ENCODE data around the gene TRPC1.

TRPC1 gene

DNA sequence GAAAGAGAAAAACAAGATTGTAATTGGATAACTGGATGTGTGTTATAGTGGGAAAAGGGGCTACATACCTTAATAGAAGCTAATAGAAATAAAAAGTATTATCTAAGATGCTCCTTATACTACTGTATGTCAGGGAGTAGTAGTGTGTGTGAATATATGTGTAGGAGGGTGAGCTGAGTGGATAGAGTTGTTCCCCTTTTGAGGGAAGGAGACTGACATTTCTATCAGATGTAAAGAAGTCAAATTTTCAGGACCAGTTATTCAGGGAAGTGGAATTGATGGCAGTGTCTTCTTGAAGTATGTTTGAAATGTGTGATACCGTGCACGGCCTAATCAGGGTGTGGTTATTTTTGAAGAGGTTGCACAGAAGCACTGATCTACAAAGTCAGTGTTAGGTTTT, 116.0 kb downstream of the TRPC1 start:
- WGBS (ENCODE audit: extremely low coverage, insufficient coverage, low lambda C conversion rate): no CpG with 5 or more reads among the region's 2 CpGs

GRCh38 chr3:142844339-142844977, 120.6 kb downstream of the TRPC1 start:
- Histone ChIP-seq H3K27ac (ENCODE audit: low read depth, low read length) (no peak overlapping the region), H3K4me1 (ENCODE audit: control insufficient read depth, low read depth, low read length) (peaks cover 6% of the 10 kb centered on the region), H3K4me2 (ENCODE audit: low read length) (no peak overlapping the region), H3K27me3 (ENCODE audit: insufficient read depth, low read length, poor library complexity) (no peaks in the 10 kb centered on the region), H3K4ac (ENCODE audit: low read depth, low read length) (no peak overlapping the region), H3K36me3 (ENCODE audit: control insufficient read depth, insufficient read depth, low read length) (no peaks in the 10 kb centered on the region), H4K8ac (ENCODE audit: low read depth, low read length) (no peak overlapping the region), H2AK5ac (ENCODE audit: low read length) (no peak overlapping the region), H3K4me3 (ENCODE audit: low read length) (no peak overlapping the region), H2BK120ac (ENCODE audit: low read depth, low read length) (no peak overlapping the region), H3K18ac (ENCODE audit: low read length) (no peak overlapping the region), H3K9ac (ENCODE audit: low read length) (no peak overlapping the region), H3K79me2 (ENCODE audit: control insufficient read depth, insufficient read depth, low read length) (no peaks in the 10 kb centered on the region), H3K79me1 (ENCODE audit: low read length) (no peaks in the 10 kb centered on the region), H3K56ac (ENCODE audit: low read length) (no peak overlapping the region), H3K23ac (ENCODE audit: low read length) (no peak overlapping the region), H2BK5ac (ENCODE audit: low read length) (no peak overlapping the region), H4K5ac (ENCODE audit: low read length) (no peak overlapping the region), H2BK15ac (replicated peaks; ENCODE audit: low read depth) (no peak overlapping the region)
- peak; percentile 64 for DNase-seq
- no CpG with 5 or more reads among the region's 4 CpGs for WGBS (ENCODE audit: extremely low coverage, insufficient coverage, low lambda C conversion rate)

More for the DNA sequence above, 116.0 kb downstream of the TRPC1 start:
- no peak overlapping the region for H2AK5ac ChIP-seq (ENCODE audit: low read length)
- H3K56ac ChIP-seq (ENCODE audit: low read length): no peak overlapping the region
- peaks cover 6% of the 10 kb centered on the region for H3K4me1 ChIP-seq (ENCODE audit: control insufficient read depth, low read depth, low read length)
- no peak overlapping the region for H3K4me2 ChIP-seq (ENCODE audit: low read length)
- H3K9ac ChIP-seq (ENCODE audit: low read length): no peak overlapping the region
- no peak overlapping the region for H3K27ac ChIP-seq (ENCODE audit: low read depth, low read length)
- H3K79me1 ChIP-seq (ENCODE audit: low read length): no peaks in the 10 kb centered on the region
- H2BK120ac ChIP-seq (ENCODE audit: low read depth, low read length): no peak overlapping the region
- H4K5ac ChIP-seq (ENCODE audit: low read length): no peak overlapping the region
- H4K8ac ChIP-seq (ENCODE audit: low read depth, low read length): no peak overlapping the region
- H3K4ac ChIP-seq (ENCODE audit: low read depth, low read length): no peak overlapping the region
- H3K36me3 ChIP-seq (ENCODE audit: control insufficient read depth, insufficient read depth, low read length): no peaks in the 10 kb centered on the region
- H2BK5ac ChIP-seq (ENCODE audit: low read length): no peak overlapping the region
- H3K23ac ChIP-seq (ENCODE audit: low read length): no peak overlapping the region
- no peaks in the 10 kb centered on the region for H3K27me3 ChIP-seq (ENCODE audit: insufficient read depth, low read length, poor library complexity)
- no peaks in the 10 kb centered on the region for H3K79me2 ChIP-seq (ENCODE audit: control insufficient read depth, insufficient read depth, low read length)
- H3K4me3 ChIP-seq (ENCODE audit: low read length): no peak overlapping the region
- no peak overlapping the region for H2BK15ac ChIP-seq (replicated peaks; ENCODE audit: low read depth)
- DNase-seq: no peak
- no peak overlapping the region for H3K18ac ChIP-seq (ENCODE audit: low read length)

DNA sequence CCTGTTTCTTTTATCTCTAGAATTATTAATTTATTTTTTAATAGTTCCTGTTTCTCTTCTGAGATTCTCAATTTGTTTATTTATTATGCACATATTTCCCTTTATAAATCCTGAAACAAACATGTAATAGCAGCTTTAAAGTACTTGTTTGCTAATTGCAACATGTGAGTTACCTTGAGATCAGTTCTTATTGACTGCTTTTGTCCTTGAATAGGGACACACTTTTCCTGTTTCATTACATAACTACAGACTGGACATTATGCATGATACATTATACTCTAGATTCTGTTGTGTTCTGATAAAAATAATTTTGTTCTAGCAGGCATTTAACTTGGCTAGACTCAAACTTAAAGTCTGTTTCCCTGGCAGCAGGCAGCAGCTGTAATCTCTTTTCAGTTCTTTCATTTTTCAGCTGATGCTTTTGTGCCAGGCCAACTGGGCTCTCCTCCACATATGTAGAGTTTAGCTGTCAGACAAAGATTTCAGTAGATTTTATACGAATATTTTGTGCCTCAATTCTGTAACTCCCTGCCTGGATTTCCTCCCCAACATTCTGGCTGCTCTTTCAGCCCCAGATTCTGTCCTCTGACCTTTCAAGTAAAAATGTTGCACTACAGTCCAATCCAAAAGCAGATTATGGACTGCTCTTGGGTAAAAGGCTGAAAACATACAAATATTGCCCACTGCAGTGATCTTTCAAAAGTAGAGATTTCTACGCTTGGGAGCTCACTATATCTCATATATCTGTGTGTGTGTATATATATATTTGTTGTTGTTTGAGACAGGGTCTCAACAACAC, 123.1 kb downstream of the TRPC1 start:
- Histone ChIP-seq H3K18ac (ENCODE audit: low read length) (no peak overlapping the region), H3K27me3 (ENCODE audit: insufficient read depth, low read length, poor library complexity) (no peaks in the 10 kb centered on the region), H3K27ac (ENCODE audit: low read depth, low read length) (no peak overlapping the region), H3K9ac (ENCODE audit: low read length) (no peak overlapping the region), H2AK5ac (ENCODE audit: low read length) (no peak overlapping the region), H3K79me2 (ENCODE audit: control insufficient read depth, insufficient read depth, low read length) (no peaks in the 10 kb centered on the region), H2BK120ac (ENCODE audit: low read depth, low read length) (no peak overlapping the region), H2BK15ac (replicated peaks; ENCODE audit: low read depth) (no peak overlapping the region), H3K23ac (ENCODE audit: low read length) (no peak overlapping the region), H3K4me2 (ENCODE audit: low read length) (no peak overlapping the region), H3K36me3 (ENCODE audit: control insufficient read depth, insufficient read depth, low read length) (no peaks in the 10 kb centered on the region), H3K79me1 (ENCODE audit: low read length) (no peaks in the 10 kb centered on the region), H2BK5ac (ENCODE audit: low read length) (no peak overlapping the region), H3K4ac (ENCODE audit: low read depth, low read length) (no peak overlapping the region), H3K4me1 (ENCODE audit: control insufficient read depth, low read depth, low read length) (peaks cover 6% of the 10 kb centered on the region), H4K5ac (ENCODE audit: low read length) (no peak overlapping the region), H4K8ac (ENCODE audit: low read depth, low read length) (no peak overlapping the region), H3K56ac (ENCODE audit: low read length) (no peak overlapping the region), H3K4me3 (ENCODE audit: low read length) (no peak overlapping the region)
- no CpG with 5 or more reads among the region's 2 CpGs for WGBS (ENCODE audit: extremely low coverage, insufficient coverage, low lambda C conversion rate)
- DNase-seq: no peak

- H2BK5ac ChIP-seq (ENCODE audit: low read length): no peak overlapping the region
- no peak overlapping the region for H3K18ac ChIP-seq (ENCODE audit: low read length)
- no peak overlapping the region for H3K56ac ChIP-seq (ENCODE audit: low read length)
- no peak overlapping the region for H3K4me2 ChIP-seq (ENCODE audit: low read length)
- H3K27me3 ChIP-seq (ENCODE audit: insufficient read depth, low read length, poor library complexity): no peaks in the 10 kb centered on the region
- no peak overlapping the region for H3K23ac ChIP-seq (ENCODE audit: low read length)
- WGBS (ENCODE audit: extremely low coverage, insufficient coverage, low lambda C conversion rate): no CpG with 5 or more reads among the region's 3 CpGs
- H3K27ac ChIP-seq (ENCODE audit: low read depth, low read length): no peak overlapping the region
- no peaks in the 10 kb centered on the region for H3K36me3 ChIP-seq (ENCODE audit: control insufficient read depth, insufficient read depth, low read length)
- H4K5ac ChIP-seq (ENCODE audit: low read length): no peak overlapping the region
- no peaks in the 10 kb centered on the region for H3K79me1 ChIP-seq (ENCODE audit: low read length)
- H3K4ac ChIP-seq (ENCODE audit: low read depth, low read length): no peak overlapping the region
- no peaks in the 10 kb centered on the region for H3K79me2 ChIP-seq (ENCODE audit: control insufficient read depth, insufficient read depth, low read length)
- no peak overlapping the region for H2AK5ac ChIP-seq (ENCODE audit: low read length)
- H4K8ac ChIP-seq (ENCODE audit: low read depth, low read length): no peak overlapping the region
- DNase-seq: no peak
- H3K4me3 ChIP-seq (ENCODE audit: low read length): no peak overlapping the region
- H2BK120ac ChIP-seq (ENCODE audit: low read depth, low read length): no peak overlapping the region
- no peaks in the 10 kb centered on the region for H3K4me1 ChIP-seq (ENCODE audit: control insufficient read depth, low read depth, low read length)
- no peak overlapping the region for H3K9ac ChIP-seq (ENCODE audit: low read length)
- H2BK15ac ChIP-seq (replicated peaks; ENCODE audit: low read depth): no peak overlapping the region
Measured at GRCh38 chr3:142849148-142849547, 125.3 kb downstream of the TRPC1 start.

GRCh38 chr3:142850395-142851023, 126.7 kb downstream of the TRPC1 start:
- H3K4ac ChIP-seq (ENCODE audit: low read depth, low read length): no peak overlapping the region
- no peaks in the 10 kb centered on the region for H3K79me1 ChIP-seq (ENCODE audit: low read length)
- H3K4me2 ChIP-seq (ENCODE audit: low read length): no peak overlapping the region
- no peak overlapping the region for H3K56ac ChIP-seq (ENCODE audit: low read length)
- H3K9ac ChIP-seq (ENCODE audit: low read length): no peak overlapping the region
- H3K23ac ChIP-seq (ENCODE audit: low read length): no peak overlapping the region
- no peak overlapping the region for H2BK5ac ChIP-seq (ENCODE audit: low read length)
- H3K27me3 ChIP-seq (ENCODE audit: insufficient read depth, low read length, poor library complexity): no peaks in the 10 kb centered on the region
- H3K4me1 ChIP-seq (ENCODE audit: control insufficient read depth, low read depth, low read length): no peaks in the 10 kb centered on the region
- WGBS (ENCODE audit: extremely low coverage, insufficient coverage, low lambda C conversion rate): no CpG with 5 or more reads among the region's 2 CpGs
- H3K4me3 ChIP-seq (ENCODE audit: low read length): no peak overlapping the region
- H3K36me3 ChIP-seq (ENCODE audit: control insufficient read depth, insufficient read depth, low read length): no peaks in the 10 kb centered on the region
- peak; percentile 47 for DNase-seq
- H3K79me2 ChIP-seq (ENCODE audit: control insufficient read depth, insufficient read depth, low read length): no peaks in the 10 kb centered on the region
- no peak overlapping the region for H4K5ac ChIP-seq (ENCODE audit: low read length)
- no peak overlapping the region for H4K8ac ChIP-seq (ENCODE audit: low read depth, low read length)
- no peak overlapping the region for H2BK15ac ChIP-seq (replicated peaks; ENCODE audit: low read depth)
- H2AK5ac ChIP-seq (ENCODE audit: low read length): no peak overlapping the region
- no peak overlapping the region for H3K18ac ChIP-seq (ENCODE audit: low read length)
- no peak overlapping the region for H3K27ac ChIP-seq (ENCODE audit: low read depth, low read length)
- H2BK120ac ChIP-seq (ENCODE audit: low read depth, low read length): no peak overlapping the region

All from mesendoderm (in vitro differentiated cells).